DMS114 treated with DMSO at 0.1 percent for 48 hours (cell line): ENCODE measurements around the gene MLN.

Experiments used
- DNase-seq: peaks from one replicate; lab custom pipeline; 2025; ENCODE audit not compliant: unreplicated experiment; lab: John Stamatoyannopoulos, UW

The MLN gene

DNA sequence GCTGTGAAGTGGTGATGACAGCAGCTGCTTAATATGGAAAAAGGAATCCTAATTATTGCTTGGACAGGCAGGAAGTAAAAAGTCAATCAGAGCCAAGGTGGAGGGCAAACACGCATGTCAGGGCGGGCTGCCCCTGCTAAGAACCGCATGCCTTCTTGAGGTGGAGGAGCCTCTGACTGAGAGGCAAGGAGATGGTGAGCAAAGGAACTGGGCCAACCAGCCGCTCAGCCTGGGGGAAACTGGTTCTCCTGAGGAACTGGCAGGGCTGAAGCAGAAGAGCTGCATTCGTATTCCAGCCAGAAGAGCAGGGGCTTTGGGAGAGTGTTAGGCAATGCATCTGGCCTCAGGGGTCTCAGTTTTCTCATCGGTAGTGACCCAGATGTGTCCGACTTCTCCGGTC is 13.1 kb upstream of the MLN start:
- no peak for DNase-seq

DNA sequence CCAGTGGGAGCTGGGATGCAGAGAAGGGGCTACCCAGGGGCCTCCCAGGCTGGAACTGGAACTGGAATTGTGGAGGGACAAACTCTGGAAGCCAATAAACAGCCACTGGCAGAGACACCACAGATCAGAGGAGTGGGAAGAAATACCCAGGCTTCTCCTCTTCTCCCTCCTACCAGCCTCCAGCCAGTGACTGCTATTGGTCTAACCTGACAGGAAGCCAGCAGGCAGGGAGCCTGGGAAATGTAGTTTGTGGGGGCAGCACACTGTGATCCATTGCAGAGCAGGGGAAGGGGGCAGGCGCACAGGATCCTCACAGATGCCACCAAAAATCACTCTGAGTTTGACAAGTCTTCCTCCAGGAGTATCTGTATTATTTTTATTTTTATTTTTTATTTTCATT is 12.1 kb upstream of the MLN start:
- no peak for DNase-seq

DNA sequence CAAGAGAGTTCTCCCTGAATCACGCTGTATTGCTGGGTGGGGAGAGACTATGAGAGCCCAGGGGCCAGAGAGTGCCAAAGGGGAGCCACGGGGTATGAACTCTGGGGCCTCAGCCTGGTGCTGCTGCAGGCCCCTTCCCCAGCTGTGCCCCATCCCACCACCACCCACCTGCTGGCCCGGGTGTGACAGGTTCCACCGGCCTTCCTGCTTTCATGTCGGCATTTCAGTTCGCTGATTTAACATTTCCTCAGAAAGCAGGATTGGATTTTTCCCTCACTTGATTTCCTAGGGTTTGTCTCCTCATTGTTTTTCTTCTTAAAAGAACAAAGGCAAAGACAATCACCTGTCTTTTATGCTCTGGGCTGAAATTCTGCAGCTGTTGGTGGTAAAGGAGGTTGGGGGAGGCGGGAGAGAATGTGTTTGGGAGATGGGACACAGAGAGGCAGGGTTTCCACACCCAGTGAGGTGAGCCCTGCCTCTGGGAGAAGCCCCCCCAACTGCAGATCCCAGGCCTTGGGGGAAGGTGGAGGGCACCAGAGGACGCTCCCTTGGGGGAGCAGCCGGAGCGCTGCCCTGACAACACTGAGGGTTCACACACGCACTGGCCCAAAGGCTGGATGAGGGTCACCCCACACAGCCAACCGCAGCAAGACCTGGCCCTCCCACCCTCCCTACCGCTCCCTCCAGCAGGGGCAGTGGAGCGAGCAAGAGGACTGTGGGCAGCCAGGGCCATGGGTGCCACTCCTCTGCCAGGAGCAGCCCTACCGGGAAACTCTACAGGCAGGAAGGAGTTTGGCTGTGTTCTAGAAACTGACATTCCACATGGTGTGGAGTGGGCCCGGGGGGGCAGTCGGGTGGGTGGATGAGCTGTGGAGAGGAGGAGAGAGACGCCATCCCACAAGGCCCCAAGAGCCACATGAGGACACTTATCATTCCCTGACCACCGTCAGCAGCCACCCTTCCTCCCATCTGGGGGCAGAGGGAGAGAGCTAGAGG is 10.5 kb upstream of the MLN start:
- no peak for DNase-seq

DNA sequence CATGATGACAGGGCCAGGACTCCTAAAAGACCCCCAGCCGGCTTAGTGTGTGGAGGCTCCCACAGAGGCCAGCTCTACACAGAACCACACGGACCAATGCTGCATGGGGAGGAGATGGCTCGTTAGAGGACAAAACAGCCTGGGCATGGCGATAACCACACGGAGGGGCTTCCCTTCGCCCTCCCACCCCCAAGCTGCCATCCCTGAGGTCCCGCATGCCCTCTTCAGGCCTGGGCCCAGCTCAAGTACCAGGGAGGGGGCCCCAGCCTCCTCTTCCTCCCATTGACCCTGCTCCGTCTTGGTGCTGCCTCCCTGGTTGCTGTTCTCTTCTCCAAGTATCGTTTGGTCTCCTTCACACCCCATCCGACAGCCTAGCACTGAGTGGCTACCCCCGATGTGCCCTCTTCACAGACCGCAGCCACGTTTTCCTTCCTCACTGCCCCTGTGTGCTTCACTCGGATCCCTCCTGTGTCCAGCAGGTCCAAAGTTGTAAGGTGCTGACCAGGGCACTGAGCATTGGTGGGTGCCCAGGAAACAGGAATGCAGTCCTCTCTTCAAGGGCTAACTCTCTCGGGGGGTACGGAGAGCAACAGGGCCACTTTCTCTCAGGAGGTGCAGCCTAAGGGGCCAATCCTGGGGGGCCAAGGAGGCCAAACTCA is 9.6 kb upstream of the MLN start:
- DNase-seq: no peak

DNA sequence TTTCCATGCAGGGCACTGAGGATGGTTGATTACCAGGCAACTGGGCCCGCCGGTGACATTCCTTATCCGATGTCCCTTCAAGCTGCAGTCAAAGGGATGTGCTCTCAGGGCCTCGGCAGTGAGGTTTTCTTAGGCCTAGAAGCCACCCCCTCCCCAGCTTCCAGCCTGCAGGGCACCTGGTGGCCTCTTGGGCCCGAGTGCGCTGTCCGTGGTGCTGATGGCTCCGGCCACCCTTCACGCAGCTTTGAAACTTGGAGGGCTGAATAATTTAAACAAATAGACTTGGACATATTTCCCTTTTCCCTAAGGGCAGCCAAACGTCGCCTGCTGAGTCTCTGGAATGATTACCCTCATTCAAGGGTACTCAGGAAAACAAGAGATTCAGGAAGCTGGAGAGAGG is 8.9 kb upstream of the MLN start:
- no peak for DNase-seq

DNA sequence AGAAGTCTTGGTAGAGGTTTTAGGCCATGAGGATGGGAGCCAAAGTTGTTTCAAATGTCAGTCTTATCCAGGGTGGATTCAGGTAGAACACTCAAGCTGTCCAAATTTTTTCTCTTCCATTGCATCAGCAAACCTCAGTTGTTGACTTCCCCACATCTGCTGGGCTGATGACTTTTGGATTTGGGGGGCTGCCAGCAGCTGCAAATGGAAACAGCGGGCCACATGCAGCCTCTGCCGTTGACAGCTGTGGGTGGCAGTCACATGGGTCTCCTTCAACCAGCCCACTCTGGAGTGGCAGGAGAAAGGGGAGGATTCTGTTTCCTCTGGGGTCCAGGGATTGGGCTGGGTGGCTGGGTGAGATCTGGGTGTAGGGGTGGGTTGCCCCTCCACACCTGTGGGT is 5.8 kb upstream of the MLN start:
- no peak for DNase-seq

DNA sequence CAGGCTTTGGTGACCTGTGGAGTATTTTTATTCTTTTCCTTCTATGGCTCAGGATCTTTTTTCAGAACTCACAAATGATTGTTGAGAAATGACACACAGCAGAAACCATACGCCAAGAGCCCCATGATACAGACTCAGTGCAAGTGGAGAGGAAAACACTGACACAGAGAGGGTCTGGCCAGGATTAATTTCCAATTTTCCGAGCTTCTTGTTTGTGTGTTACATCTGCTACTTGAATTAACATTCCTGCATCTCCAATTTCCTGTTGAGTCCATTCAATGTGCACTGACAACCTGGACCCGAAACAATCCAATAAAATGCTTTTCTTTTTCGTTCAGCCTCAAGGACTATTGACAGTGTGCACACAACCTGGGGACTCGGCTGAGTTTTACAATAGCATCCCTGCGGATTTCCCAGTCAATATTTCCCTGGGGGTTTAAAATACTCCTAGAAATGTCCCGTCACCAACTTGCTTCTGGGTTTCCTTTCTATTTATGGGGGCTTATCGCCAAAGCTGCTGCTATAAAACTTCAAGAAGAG is 4.9 kb upstream of the MLN start:
- no peak for DNase-seq

DNA sequence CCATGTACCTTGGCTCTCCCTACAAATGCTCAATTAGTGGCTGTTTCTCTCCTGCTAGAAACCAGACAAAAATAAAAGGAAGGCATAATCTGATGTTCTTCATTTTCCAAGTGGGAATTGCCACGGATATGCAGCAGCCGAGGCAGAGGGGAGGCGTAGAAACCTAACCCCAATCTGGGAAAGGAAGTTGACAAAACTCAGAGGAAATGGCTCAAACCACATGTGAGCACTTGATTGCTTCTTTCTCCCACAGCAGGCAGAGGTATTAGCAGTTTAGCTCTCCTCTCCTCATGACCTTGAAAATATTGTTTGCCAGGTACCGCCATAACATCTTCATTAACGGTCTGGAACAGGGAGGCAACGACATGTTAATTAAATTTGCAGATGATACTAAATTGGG is 3.8 kb upstream of the MLN start:
- no peak for DNase-seq

DNA sequence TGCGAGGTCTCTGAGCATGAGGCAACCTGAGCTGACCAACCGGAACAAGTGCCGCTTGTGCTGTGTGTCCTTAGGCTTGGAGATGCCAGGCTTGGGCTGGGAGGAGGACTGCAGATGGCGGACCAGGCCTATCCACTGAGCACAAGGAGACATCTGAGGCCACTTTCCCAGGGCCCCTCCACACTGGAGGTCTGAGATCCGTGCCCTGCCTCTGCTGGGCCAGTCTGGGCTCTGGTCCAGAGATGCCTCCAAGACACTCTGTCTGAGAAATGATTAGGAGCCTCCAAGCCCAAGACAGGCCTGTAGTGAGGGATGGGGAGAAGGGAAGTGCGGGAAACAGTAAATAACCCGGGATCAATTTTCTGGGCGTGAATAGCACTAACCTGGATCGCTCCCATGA is 3.0 kb upstream of the MLN start:
- DNase-seq: no peak

DNA sequence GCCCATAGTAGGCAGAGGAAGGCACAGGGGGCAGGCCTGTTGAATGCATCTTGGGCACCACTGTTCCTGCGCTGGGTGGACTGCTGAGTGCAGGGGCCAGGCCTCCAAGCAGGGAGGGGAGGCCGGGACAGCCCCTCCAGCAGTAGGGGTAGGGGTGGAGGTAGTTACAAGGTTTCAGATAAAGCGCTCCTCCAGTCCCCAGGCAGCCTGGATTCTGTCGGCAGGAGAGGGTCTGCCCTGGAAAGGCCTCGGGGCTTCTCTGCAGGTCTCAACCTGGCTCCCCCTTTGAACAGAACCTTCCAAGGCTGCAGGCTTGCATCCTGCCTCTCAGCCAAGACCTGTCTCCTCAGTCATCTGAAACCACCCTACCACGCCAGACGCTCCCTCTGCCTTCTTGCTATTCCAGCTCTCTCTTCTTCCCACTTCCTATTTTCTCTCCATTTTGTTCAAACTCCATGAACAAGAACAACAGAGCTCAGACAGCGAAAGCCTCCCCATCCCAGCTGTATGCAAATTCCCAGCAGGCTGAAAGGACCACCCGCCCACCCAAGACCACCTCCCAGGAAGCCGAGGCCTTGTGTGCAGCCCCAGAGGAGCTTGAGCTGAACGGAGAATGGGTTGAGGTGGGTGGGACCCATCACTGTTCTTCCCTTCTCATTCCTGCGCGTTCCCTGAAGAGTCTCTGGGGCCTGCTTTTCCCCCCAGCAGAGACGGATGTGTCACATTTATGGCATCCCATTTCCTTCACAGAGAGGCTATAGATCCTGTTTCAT is 1.4 kb downstream of the MLN start:
- DNase-seq: no peak

DNA sequence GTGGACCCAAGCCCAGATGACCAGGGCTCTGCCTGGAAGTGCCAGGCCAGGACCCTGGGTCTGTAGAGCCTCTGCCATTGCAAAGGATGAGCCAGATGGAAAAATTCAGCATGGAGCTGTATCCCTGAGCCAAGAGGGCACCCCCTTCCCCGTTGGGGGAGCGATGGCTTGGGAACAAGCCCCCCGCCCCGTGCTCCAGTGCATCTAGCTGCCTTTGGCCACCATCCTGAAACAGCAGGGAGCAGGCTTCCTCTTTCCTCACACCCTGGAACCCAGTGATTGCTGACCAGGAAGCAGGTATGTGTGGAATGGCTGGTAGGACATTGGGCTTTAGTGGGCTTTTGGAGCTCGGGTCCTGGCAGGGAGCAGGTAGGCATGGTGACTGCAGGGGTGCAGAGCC is 2.2 kb downstream of the MLN start:
- no peak for DNase-seq

DNA sequence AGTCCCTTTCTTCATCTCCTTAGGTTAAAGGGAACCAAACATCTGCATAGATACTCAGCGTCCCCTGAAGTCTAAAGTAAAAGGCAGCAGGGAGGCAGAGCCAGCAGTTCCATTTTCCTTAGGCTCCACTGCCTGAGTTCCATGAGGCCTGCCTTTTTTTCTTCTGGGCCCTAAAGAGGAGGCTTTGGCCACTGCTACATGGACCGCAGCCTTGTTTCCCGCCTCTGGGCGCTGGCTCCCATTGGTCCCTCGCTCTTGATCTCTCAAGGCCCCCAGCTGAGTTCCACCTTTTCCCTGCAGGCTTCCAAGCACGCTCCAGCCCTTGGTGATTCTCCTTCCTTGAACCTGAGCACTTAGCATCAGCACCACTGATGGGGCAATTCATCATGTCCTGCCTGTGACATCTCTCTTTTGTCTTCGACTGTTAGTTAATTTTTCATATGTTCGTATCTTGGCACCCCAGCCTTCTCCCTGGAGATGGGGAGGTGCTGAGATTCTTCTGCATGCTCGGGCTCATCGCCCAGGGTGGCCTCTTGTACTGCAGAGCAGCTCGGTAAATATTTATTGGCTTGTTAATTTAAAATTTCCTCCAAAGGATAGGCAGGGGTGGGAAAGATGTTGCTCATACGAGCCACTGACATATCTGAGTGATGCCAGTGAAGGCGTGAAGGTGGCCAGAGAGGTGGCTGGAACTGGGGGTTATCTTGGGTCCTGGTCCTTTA is 3.4 kb downstream of the MLN start:
- DNase-seq: no peak

DNA sequence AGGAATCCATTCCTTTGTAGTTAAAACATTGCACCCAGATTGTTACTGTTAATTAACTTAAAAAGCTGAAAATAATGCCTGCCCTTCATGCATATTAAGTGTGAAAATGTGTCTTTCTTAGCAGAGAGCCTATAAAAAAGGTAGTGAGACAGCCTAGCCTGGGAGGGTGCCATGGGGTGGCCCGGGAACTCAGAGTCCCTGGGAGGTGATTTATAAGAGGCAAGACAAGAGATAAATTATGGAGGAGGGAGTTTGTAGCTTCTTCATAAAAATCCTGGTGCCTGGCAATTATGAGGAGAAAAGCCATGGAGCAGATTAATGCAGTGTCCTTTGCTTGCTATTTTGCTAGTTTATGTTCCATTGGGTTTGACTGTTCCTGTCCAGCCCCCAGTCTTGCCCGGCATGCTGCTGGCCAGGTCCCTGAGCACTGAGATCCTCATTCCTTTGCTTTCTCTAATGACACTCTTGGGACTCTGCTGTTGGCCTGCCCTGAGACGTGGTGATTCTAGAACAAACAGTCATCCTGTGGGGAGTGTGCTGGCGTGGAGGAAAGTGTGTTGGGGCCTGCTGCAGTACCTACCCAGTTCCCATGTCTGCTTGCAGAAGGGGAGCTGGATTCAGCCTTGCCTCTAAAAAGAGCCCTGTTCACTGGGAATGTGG is 4.2 kb downstream of the MLN start:
- no peak for DNase-seq

DNA sequence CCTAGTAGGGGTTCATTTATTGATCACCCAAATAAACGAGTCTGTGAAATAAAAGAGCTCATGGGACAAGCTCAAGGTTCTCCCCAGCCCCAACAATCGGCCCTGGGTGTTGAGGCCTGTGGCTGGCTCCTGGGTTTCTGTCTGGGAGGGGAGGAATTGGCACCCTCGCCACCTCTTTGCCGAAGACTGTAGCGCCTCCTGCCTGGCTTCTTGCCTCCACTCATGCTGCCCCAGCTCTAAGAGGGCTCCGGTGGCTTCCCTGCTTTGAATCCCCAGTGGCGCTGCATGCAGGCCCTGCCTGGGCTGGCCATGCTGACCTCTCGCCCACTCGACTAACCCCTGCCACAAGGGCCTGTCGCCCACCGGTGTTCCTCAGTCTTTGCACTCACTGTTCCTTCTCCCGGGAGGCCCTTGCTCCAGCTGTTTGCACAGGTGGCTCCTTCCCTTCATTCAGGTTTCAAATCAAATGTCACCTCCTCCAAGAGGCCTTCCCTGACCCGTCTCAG is 5.4 kb downstream of the MLN start:
- DNase-seq: no peak

DNA sequence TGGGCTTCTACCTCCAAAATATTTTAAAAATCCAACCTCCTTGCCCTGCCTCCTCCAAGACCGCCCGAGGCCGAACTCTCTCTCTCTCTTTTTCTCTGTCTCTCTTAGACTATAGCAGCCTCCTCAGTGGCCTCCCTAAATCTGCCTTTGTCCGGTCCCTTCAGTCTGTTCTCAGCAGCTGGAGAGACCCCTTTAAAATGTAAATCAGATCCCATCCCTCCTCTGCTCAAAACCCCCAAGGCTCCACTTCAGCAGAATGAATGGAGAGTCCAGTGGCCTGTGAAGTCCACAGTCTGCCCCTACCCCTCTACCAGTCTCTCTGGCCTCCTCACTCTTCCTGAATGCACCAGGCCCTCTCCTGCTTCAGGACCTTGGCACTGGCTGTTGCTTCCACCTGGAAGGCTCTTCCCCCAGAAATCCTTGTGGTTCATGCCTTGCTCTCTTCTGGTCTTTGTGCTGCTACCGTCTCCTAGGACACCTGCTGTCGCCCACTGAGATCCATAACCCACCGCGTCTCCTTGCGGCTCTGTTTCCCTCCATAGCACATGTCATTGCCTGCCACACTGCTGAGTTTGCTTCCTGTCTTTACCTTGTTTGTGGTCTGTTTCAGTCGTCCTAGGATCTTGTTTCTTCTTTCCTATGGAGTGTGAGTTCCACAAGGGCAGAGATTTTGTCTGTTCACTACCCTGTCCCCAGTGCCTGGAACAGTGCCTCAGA is 6.0 kb downstream of the MLN start:
- no peak for DNase-seq

DNA sequence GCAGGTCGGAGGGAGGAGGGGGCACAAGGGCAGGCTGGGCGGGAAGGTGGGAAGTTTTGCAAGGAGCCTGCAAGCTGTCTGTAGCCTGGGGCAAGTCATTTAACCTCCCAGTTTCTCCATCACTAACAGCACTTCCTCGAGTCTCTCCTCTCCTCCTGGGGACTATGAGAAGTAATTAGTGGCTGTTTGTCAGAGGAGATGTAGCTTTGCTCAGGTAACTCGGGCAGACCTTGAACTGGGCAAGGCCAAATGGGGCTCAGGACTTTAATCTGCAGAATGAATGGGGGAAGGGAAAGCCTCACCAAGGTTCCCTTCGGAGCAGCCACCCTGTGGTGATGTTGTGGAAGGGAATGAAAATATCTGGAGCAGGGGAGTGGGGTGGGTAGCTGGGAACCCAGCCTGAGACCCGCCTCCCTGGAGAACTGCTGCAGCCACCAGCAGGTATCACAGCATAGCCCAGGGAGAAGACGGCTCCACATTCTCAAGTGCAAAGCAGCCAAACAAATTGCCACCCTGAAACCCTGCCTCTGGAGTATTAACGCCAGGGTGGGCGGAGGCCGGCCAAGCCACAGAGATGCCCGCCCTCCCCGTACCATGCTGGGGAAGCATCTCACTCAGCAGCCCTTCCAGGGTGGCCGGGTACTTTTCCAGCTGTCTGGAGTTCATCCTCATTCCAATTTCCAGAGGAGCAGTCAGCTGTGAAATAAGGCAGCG is 8.7 kb downstream of the MLN start:
- no peak for DNase-seq

DNA sequence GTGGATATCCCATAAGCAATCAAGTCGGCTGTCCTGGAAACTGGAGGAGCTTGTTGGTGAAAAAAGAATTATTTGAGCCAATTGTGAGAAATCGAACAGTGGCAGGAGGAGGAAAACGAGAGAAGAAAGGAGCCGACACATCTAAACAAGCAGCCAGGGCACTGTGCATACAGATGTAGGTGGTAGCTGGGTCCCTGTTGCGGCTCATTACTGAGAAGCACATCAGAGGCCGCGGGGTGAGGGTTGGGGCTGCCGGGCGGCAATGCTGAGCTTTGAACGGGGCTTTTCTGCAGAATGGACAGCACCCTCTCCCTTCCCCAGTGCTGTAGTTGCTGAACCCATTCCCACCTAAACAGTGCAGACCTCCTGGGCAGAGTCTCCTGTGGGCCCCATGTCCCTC is 10.8 kb downstream of the MLN start:
- DNase-seq: no peak

DNA sequence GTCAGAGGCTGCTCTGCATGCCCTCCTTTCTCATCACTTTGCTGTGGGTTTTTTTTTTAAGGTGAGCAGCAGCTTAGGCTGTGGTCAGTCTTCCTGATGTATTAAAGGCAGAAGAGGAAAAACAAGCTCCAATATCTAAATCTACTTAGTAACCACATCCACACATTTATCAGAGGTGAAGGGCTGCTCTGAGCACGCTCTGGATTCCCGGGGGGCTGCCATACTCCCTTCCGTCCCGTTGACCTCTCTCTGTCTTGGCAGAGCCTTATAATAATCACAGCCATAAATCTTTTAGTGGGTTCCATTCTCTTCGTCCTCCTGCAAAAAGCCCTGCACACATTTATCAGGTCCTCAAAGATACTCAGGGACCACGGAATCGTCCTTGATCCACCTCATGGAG is 12.2 kb downstream of the MLN start:
- DNase-seq: no peak

DNA sequence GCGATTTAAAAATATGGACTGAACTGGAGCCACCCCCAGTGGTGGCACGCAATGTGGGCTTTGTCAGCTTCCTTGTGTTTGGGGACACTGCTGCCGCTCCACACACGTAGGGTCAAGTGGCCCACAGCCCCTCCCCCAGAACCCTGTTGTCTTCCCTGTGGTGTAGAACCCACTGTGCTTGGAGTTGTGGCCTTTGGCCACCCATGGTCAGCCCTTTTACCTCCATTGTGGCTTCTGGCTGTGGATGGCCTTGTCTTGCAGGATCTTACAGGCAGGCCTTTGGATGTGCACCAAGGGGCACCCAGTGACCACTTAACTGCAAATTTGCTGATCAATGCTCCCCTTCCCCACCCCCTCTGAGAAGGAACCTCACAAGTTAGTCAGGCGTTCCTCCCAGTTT is 12.9 kb downstream of the MLN start:
- DNase-seq: no peak
